SU-DHL-6 (cell line): ENCODE results near the gene ITGB1.
"Not testable (repeated sequence)": the region's sequence is repeated elsewhere in the genome, so short reads cannot be mapped to it uniquely, and the experiment has no call there.

ENCODE experiments used
- H2AFZ ChIP-seq: fragments of 200-600 bp; sonication (generic); 2 replicates; pipeline ENCODE4 v1.6.1; 2014; ENCODE audit warnings: low read depth, mild to moderate bottlenecking, moderate library complexity, mixed read lengths, antibody characterized with exemption, low read length; ENCODE audit not compliant: severe bottlenecking
- H3F3A ChIP-seq: fragments of 200-600 bp; shearing (Covaris generic); 2 replicates; pipeline ENCODE4 v1.6.0; 2016; ENCODE audit warnings: antibody characterized with exemption, mild to moderate bottlenecking; ENCODE audit not compliant: insufficient read depth
- H3K27ac ChIP-seq: fragments of 200-600 bp; sonication (generic); 2 replicates; pipeline ENCODE4 v1.5.1; 2016; ENCODE audit warnings: low read depth, mild to moderate bottlenecking, low read length, moderate library complexity, mixed read lengths
- H3K27me3 ChIP-seq: fragments of 200-600 bp; sonication (generic), shearing (Covaris generic); 2 replicates; pipeline ENCODE4 v1.6.0; 2014; ENCODE audit warnings: mild to moderate bottlenecking, low read length
- H3K36me3 ChIP-seq: fragments of 200-600 bp; sonication (generic); 2 replicates; pipeline ENCODE4 v1.6.1; 2014; ENCODE audit warnings: mild to moderate bottlenecking, low read length, mixed read lengths
- H3K4me2 ChIP-seq: fragments of 300-600, 200-600 bp; shearing (Covaris generic), sonication (generic); 2 replicates; pipeline ENCODE4 v1.6.0; 2014; ENCODE audit warnings: low read length, low read depth, mild to moderate bottlenecking; ENCODE audit not compliant: poor library complexity, severe bottlenecking
- H3K4me3 ChIP-seq: fragments of 200-600 bp; sonication (generic); 2 replicates; pipeline ENCODE4 v1.5.1; 2014; ENCODE audit warnings: antibody characterized with exemption, low read length, mild to moderate bottlenecking, mixed read lengths; ENCODE audit not compliant: insufficient read depth, poor library complexity, severe bottlenecking
- H3K79me2 ChIP-seq: fragments of 200-600 bp; sonication (generic); 2 replicates; pipeline ENCODE4 v1.6.1; 2014; ENCODE audit warnings: mild to moderate bottlenecking, low read length, moderate library complexity; ENCODE audit not compliant: insufficient read depth
- H3K9ac ChIP-seq: fragments of 200-600 bp; sonication (generic); 2 replicates; pipeline ENCODE4 v1.7.0; 2014; ENCODE audit warnings: mild to moderate bottlenecking, low read length
- H3K9me2 ChIP-seq: fragments of 200-600 bp; sonication (generic); replicated peaks from 2 replicates; pipeline ENCODE4 v1.6.1; 2014; ENCODE audit warnings: low read length; ENCODE audit not compliant: insufficient read depth
- H3K9me3 ChIP-seq: fragments of 200-600 bp; sonication (generic); 2 replicates; pipeline ENCODE4 v1.6.1; 2014; ENCODE audit warnings: low read length, mixed read lengths; ENCODE audit not compliant: insufficient read depth
- H4K20me1 ChIP-seq: fragments of 200-600 bp; sonication (generic); 2 replicates; pipeline ENCODE4 v1.6.1; 2014; ENCODE audit warnings: low read depth, mild to moderate bottlenecking, antibody characterized with exemption, low read length, moderate library complexity, mixed read lengths
- CTCF ChIP-seq: fragments of 200-600 bp; sonication (generic); IDR thresholded peaks from one replicate; pipeline ENCODE4 v1.5.1; 2017; ENCODE audit warnings: antibody characterized with exemption, mild to moderate bottlenecking, low read length, moderate library complexity; ENCODE audit not compliant: insufficient read depth, poor library complexity, severe bottlenecking
- EZH2phosphoT487 ChIP-seq: fragments of 200-600 bp; sonication (generic), shearing (Covaris generic); conservative IDR thresholded peaks from 2 replicates; pipeline ENCODE4 v1.6.1; 2018; ENCODE audit warnings: mild to moderate bottlenecking, antibody characterized with exemption, low read length, moderate library complexity, mixed read lengths

Gene ITGB1

GRCh38 chr10:32992310-32992709 lies 34.3 kb upstream of the ITGB1 start:
- H3F3A ChIP-seq, H3K27me3 ChIP-seq, H3K9ac ChIP-seq, H3K4me3 ChIP-seq, H3K4me2 ChIP-seq, H3K9me2 ChIP-seq, H3K9me3 ChIP-seq, H3K79me2 ChIP-seq, H3K36me3 ChIP-seq, H4K20me1 ChIP-seq, H2AFZ ChIP-seq, H3K27ac ChIP-seq: not testable (repeated sequence)

- no peak overlapping the region for H3K9ac ChIP-seq
- H3K79me2 ChIP-seq: no peaks in the 10 kb centered on the region
- H3K36me3 ChIP-seq: no peaks in the 10 kb centered on the region
- no peaks in the 10 kb centered on the region for H3K9me2 ChIP-seq
- no peak overlapping the region for H3K4me3 ChIP-seq
- TF ChIP-seq EZH2phosphoT487 (no peak), CTCF (no peak)
- no peak overlapping the region for H2AFZ ChIP-seq
- H3K4me2 ChIP-seq: no peak overlapping the region
- H3K27ac ChIP-seq: no peak overlapping the region
- no peaks in the 10 kb centered on the region for H3F3A ChIP-seq
- H4K20me1 ChIP-seq: no peaks in the 10 kb centered on the region
- H3K27me3 ChIP-seq: no peaks in the 10 kb centered on the region
- no peaks in the 10 kb centered on the region for H3K9me3 ChIP-seq
These were observed 32.8 kb upstream of the ITGB1 start for GRCh38 chr10:32990811-32991210.

- Histone ChIP-seq H3K9ac (no peak overlapping the region), H3K36me3 (no peaks in the 10 kb centered on the region), H3K4me2 (no peak overlapping the region), H3K79me2 (no peaks in the 10 kb centered on the region), H3K9me3 (no peaks in the 10 kb centered on the region), H3K9me2 (no peaks in the 10 kb centered on the region), H4K20me1 (no peaks in the 10 kb centered on the region), H3F3A (no peaks in the 10 kb centered on the region), H3K27ac (no peak overlapping the region), H3K4me3 (no peak overlapping the region), H2AFZ (no peak overlapping the region), H3K27me3 (no peaks in the 10 kb centered on the region)
- TF ChIP-seq EZH2phosphoT487 (no peak), CTCF (no peak)
These were observed 30.6 kb upstream of the ITGB1 start for GRCh38 chr10:32988604-32989003.

GRCh38 chr10:32987172-32987571 lies 29.1 kb upstream of the ITGB1 start:
- Histone ChIP-seq H2AFZ (no peak overlapping the region), H3K79me2 (no peaks in the 10 kb centered on the region), H3K36me3 (no peaks in the 10 kb centered on the region), H3F3A (no peaks in the 10 kb centered on the region), H3K9me2 (no peaks in the 10 kb centered on the region), H3K9ac (no peak overlapping the region), H3K27ac (no peak overlapping the region), H3K4me2 (no peak overlapping the region), H4K20me1 (no peaks in the 10 kb centered on the region), H3K4me3 (no peak overlapping the region), H3K27me3 (no peaks in the 10 kb centered on the region), H3K9me3 (no peaks in the 10 kb centered on the region)
- TF ChIP-seq EZH2phosphoT487: no peak
- no peak for TF ChIP-seq CTCF
